Gastrocnemius medialis (tissue), 4 donors: ENCODE measurements around the gene ZSWIM4. TPM values are rescaled to one million over a fixed set of nuclear protein-coding genes. Genes with fewer than 3 reads are reported as not detected.

Source experiments
- ATAC-seq, 2 donors: fragments of 150-250 bp; one replicate each; pipeline ENCODE4 v1.9.1; 2016
- DNase-seq, 2 donors: peaks; one replicate each; pipeline ENCODE4 v3.0.0-alpha.2; 2019
- H3K27ac ChIP-seq, 4 donors: fragments of 200-600 bp; sonication (generic); 1 replicate in 1 of 4; 2 replicates in 3 of 4; pipeline ENCODE4 v1.5.1; 2016 to 2018; ENCODE audit warnings: mild to moderate bottlenecking in 2 of 4, moderate library complexity in 1 of 4
- H3K27me3 ChIP-seq, 3 donors: fragments of 200-600 bp; sonication (generic) in 2 of 3; 1 replicate in 1 of 3; 2 replicates in 2 of 3; pipeline versions ENCODE4 v1.5.1 to v1.6.0; 2016 to 2019; ENCODE audit warnings: mild to moderate bottlenecking in 1 of 3, moderate library complexity in 1 of 3
- H3K36me3 ChIP-seq, 2 donors: fragments of 200-600 bp; sonication (generic) in 1 of 2; one replicate each; pipeline ENCODE4 v1.5.1; 2017 to 2018
- H3K4me1 ChIP-seq, 2 donors: fragments of 200-600 bp; sonication (generic) in 1 of 2; one replicate each; pipeline ENCODE4 v1.5.1; 2016 to 2017; ENCODE audit warnings: mild to moderate bottlenecking in 2 of 2
- H3K4me3 ChIP-seq, 4 donors: fragments of 200-600 bp; sonication (generic) in 3 of 4; 1 replicate in 1 of 4; 2 replicates in 3 of 4; pipeline ENCODE4 v1.5.1; 2016 to 2019; ENCODE audit warnings: mild to moderate bottlenecking in 2 of 4
- H3K9me3 ChIP-seq, 3 donors: fragments of 200-600 bp; sonication (generic) in 2 of 3; 1 replicate in 1 of 3; 2 replicates in 2 of 3; pipeline ENCODE4 v1.5.1; 2016 to 2019
- POLR2A ChIP-seq, 2 donors: fragments of 450-650 bp; IDR thresholded peaks; one replicate each; pipeline ENCODE4 v1.6.1; 2017; ENCODE audit warnings: antibody characterized with exemption in 2 of 2, mild to moderate bottlenecking in 2 of 2, moderate library complexity in 2 of 2
- in situ Hi-C, 4 donors: fragments of 200-750 bp; cut with MboI; loops; one replicate each; pipeline versions ENCODE4 v1.15.0 to v1.8.0; 2017; ENCODE audit warnings: low sequenced_read_pairs in 4 of 4
- intact Hi-C: fragments of 100-400 bp; cut with DNase I; formaldehyde crosslinking; loops from one replicate; pipeline ENCODE4 v1.15.1; 2023; ENCODE audit warnings: low total_unique reads
- total RNA-seq, 4 donors: library from RNA; depleted of rRNA; stranded (reverse); fragments of >200 nt; gene quantifications; one replicate each; pipeline versions ENCODE4 v1.1.0 to v1.2.3, GENCODE V29; 2016
- TF ChIP-seq, protein P1 (sequence below), 5 experiments: fragments of 450-650 bp in 3 of 5; fragments of 200-600 bp in 2 of 5; sonication (generic) in 2 of 5; IDR thresholded peaks in 4 of 5; conservative IDR thresholded peaks in 1 of 5; 1 replicate in 4 of 5; 2 replicates in 1 of 5; pipeline ENCODE4 v1.5.1; 2016 to 2019; ENCODE audit warnings: antibody characterized with exemption in 5 of 5, mild to moderate bottlenecking in 3 of 5, moderate library complexity in 3 of 5

ZSWIM4 gene
- total RNA-seq, 4 donors from 2014 or later, result 3.9 to 6.3 (median 5.0) TPM

DNA sequence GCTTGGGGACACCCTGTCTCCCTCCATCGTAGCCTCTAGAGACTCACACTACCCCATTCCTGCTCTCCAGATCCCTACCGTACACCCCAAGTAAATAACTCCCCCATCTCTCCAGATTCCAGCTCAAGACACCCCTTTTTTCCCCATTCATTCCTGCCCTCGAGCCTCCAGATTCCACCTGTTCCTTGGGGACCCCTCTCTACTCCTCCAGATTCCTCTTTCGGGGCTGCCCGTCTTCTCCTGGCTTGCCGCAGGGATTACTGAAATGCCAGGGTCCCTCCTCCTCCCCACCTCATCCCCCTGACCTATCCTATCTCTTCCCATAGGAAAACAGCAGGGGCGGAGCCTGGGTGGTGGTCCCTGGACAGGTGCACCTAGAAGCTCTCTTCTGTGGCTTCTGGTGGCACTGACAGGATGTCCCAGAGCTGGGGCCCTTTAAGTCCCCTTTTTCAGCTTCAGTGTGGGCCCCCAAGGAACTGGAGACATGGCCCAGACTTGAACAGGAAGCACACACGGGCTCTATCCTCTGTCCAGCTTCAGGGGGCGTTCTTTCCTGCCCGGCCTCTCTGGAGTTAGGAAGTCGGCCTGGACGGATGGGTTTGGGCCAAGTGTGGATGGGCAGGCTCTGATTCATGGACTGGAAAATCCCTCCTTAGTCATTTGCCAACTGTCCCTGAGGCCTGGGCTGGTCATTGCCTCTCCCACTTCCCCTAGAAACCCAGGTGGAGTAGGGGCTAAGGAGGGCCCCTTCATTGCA is 1.2 kb downstream of the ZSWIM4 start:
- Histone ChIP-seq H3K36me3 (no peaks in the 10 kb centered on the region), H3K4me1 (peaks cover 24 to 26% of the 10 kb centered on the region in 2 donors), H3K9me3 (no peaks in the 10 kb centered on the region), H3K27me3 (no peaks in the 10 kb centered on the region), H3K27ac (peak overlapping the region; percentile 79 to 96 (median 90)), H3K4me3 (peak overlapping the region; percentile 64 to 96 (median 75))
- in situ Hi-C loops (no loop called here), intact Hi-C loops (loop anchor here (10.0 kb wide), 1 partner anchor 208 kb away; the partner anchor contains the start of gene RFX1)
- peak; percentile 50 for ATAC-seq
- TF ChIP-seq, protein P1, sequence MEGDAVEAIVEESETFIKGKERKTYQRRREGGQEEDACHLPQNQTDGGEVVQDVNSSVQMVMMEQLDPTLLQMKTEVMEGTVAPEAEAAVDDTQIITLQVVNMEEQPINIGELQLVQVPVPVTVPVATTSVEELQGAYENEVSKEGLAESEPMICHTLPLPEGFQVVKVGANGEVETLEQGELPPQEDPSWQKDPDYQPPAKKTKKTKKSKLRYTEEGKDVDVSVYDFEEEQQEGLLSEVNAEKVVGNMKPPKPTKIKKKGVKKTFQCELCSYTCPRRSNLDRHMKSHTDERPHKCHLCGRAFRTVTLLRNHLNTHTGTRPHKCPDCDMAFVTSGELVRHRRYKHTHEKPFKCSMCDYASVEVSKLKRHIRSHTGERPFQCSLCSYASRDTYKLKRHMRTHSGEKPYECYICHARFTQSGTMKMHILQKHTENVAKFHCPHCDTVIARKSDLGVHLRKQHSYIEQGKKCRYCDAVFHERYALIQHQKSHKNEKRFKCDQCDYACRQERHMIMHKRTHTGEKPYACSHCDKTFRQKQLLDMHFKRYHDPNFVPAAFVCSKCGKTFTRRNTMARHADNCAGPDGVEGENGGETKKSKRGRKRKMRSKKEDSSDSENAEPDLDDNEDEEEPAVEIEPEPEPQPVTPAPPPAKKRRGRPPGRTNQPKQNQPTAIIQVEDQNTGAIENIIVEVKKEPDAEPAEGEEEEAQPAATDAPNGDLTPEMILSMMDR (IDR thresholded peaks at IDR 0.05 in 4 of 5, conservative IDR thresholded peaks at IDR 0.05 in 1 of 5), result peak in 1 of 5 experiments; percentile 13
- TF ChIP-seq POLR2A (IDR thresholded peaks at IDR 0.05), result no peak
- peak; percentile 51 to 78 for DNase-seq

DNA sequence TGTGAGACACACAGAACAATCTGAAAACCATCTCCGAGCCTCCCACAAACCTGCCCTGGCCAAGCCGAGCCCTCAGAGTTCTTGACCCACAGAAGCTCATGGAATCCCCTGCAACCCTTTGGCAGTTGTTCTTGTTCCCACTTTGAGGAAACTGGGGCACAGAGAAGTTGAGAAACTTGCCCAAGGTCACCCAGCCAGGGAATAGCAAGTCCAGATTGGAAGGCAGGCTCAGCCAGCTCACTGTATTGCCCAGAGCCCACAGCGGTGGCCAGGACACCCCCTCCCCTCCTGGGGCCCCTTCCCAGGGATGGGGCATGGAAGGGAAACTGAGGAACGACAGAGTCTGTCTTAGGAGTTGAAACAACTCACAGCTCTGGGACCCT is 1.8 kb downstream of the ZSWIM4 start:
- H3K36me3 ChIP-seq, result no peaks in the 10 kb centered on the region
- DNase-seq, result no peak
- in situ Hi-C loops, result no loop called here
- H3K9me3 ChIP-seq, result no peaks in the 10 kb centered on the region
- H3K27ac ChIP-seq, result peak overlapping the region; percentile 79 to 96 (median 90)
- TF ChIP-seq POLR2A (IDR thresholded peaks at IDR 0.05), result no peak
- TF ChIP-seq, protein P1 (IDR thresholded peaks at IDR 0.05 in 4 of 5, conservative IDR thresholded peaks at IDR 0.05 in 1 of 5), result no peak
- H3K4me1 ChIP-seq, result peaks cover 24 to 26% of the 10 kb centered on the region in 2 donors
- no peak overlapping the region for H3K4me3 ChIP-seq
- no peaks in the 10 kb centered on the region for H3K27me3 ChIP-seq
- intact Hi-C loops, result loop anchor here (10.0 kb wide), 1 partner anchor 208 kb away; the partner anchor contains the start of gene RFX1
- no peak for ATAC-seq

DNA sequence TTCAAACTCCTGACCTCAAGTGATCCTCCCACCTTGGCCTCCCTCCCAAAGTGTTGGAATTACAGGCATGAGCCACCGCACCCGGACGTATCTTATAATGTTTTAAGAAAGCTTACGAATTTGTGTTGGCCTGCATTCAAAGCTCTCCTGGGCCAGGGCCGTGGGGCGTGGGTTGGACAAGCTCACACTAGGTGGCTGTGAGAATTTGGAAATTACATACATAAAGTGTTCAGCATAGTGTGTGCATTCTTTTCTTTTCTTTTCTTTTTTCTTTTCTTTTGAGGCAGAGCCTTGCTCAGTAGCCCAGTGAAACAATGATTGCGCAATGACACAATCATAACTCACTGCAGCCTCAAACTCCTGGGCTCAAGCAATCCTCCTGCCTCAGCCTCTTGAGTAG is 2.6 kb downstream of the ZSWIM4 start:
- no peaks in the 10 kb centered on the region for H3K27me3 ChIP-seq
- in situ Hi-C loops, result no loop called here
- DNase-seq (no peak), ATAC-seq (no peak)
- TF ChIP-seq, protein P1 (IDR thresholded peaks at IDR 0.05 in 4 of 5, conservative IDR thresholded peaks at IDR 0.05 in 1 of 5), result no peak
- no peak for TF ChIP-seq POLR2A (IDR thresholded peaks at IDR 0.05)
- H3K27ac ChIP-seq, result peak overlapping the region in 2 of 4 donors; percentile 87 to 96
- no peaks in the 10 kb centered on the region for H3K9me3 ChIP-seq
- intact Hi-C loops, result loop anchor here (10.0 kb wide), 1 partner anchor 207 kb away; the partner anchor contains the start of gene RFX1
- H3K4me3 ChIP-seq, result no peak overlapping the region
- peaks cover 24 to 26% of the 10 kb centered on the region in 2 donors for H3K4me1 ChIP-seq
- H3K36me3 ChIP-seq, result no peaks in the 10 kb centered on the region

DNA sequence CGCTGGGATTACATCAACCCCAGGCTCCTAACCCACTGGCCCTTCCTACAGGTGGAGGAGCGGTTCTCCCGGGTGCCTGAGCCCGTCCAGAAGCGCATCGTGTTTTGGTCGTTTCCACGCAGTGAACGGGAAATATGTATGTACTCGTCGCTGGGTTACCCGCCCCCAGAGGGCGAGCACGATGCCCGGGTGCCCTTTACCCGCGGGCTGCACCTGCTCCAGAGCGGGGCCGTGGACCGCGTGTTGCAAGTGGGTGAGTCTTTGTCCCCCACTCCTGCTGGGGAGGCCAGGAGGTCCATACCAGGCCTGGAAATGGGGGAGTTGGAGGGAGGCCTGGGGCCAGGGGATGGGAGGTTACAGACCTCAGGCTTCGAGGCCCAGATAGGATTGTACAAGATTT is 4.4 kb downstream of the ZSWIM4 start:
- Histone ChIP-seq H3K9me3 (no peaks in the 10 kb centered on the region), H3K36me3 (no peaks in the 10 kb centered on the region), H3K27me3 (no peaks in the 10 kb centered on the region), H3K4me1 (peaks cover 17 to 21% of the 10 kb centered on the region in 2 donors), H3K27ac (no peak overlapping the region), H3K4me3 (no peak overlapping the region)
- DNase-seq (no peak), ATAC-seq (no peak)
- TF ChIP-seq POLR2A (IDR thresholded peaks at IDR 0.05), result no peak
- TF ChIP-seq, protein P1 (IDR thresholded peaks at IDR 0.05 in 4 of 5, conservative IDR thresholded peaks at IDR 0.05 in 1 of 5), result no peak
- in situ Hi-C loops (no loop called here), intact Hi-C loops (loop anchor here (10.0 kb wide), 1 partner anchor 205 kb away; the partner anchor contains the start of gene RFX1)
